Fibroblast of skin of left biceps (primary cell): ENCODE measurements around the gene NCDN.
"Not testable (repeated sequence)": the region's sequence is repeated elsewhere in the genome, so short reads cannot be mapped to it uniquely, and the experiment has no call there.

Experiments used
- DNase-seq, 2 experiments: peaks; one replicate each; pipeline ENCODE4 v3.0.0-alpha.2; 2013; ENCODE audit warnings: low read depth in 2 of 2

The NCDN gene

DNA sequence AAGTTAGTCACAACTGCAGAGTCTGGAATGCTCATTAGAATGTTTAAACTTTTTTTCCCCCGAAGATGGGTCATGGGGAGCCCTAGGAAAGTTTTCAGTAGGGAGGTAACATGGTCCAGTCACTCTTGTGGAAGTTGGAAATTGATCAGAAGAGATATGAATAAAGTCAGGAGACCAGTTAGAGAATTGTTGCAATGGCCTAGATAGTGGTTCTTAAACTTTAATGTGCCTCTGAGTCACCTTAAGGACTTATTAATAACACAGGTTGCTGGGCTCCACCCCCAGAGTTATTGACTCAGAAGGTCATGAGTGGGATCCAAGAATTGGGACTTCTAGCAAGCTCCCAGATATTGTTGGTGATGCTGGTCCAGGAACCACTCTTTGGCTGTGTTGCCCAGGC is 12.3 kb downstream of the NCDN start:
- no peak for DNase-seq

DNA sequence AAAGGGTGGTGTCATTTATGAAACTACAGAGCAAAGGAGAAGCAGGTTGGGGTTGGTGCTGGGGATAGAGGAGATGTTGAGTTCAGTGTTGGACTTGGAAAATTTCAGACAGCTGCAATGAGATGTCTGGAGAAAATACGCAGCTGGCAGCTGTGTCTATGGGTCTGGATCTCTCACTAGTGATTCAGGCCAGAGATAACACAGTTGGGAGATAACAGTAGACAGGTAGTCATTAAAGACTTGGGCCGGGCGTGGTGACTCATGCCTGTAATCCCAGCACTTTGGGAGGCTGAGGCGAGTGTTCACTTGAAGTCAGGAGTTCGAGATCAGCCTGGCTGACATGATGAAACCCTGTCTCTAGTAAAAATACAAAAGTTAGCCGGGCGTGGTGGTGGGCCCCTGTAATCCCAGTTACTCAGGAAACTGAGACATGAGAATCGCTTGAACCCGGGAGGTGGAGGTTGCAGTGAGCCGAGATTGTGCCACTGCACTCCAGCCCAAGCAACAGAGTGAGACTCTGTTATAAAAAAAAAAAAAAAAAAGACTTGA is 13.1 kb downstream of the NCDN start:
- DNase-seq = no peak

DNA sequence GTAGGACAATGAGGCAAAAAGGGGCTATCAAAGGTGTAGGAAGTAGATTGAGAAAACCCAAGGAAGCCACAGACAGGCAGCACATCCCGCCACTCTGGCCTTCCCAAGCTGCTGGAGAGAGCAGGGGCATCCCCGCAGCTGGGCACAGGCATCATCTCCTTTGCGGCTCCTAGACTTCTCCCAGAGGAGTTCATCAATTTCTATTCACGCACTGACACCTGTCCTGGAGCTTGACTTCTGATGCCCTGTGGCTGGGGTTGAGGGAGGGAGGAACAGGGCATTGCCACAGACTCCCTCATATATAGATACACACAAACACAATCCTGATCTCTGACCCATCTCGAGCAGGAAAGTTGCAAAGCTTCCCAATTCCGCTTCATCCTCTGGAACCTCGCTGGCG is 13.7 kb downstream of the NCDN start:
- no peak for DNase-seq

DNA sequence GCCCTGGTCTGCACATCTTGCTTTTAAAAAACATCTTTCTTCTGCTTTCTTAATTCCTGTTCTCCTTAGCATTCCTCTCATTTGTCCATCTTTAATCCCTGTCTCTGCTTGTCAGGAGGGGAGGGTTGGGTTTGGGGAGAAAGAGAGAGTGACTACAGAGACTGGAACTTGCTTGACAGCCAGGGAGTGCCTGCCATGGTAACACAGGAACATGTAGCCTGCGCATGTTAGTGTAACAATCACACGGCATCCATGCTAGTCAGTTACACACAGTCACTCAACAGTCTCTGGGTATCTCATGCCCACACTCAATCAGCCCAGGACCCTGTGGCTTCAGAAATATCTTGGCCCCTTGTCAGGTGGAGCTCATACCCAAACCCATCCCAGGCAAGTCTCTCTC is 14.7 kb downstream of the NCDN start:
- DNase-seq = no peak

DNA sequence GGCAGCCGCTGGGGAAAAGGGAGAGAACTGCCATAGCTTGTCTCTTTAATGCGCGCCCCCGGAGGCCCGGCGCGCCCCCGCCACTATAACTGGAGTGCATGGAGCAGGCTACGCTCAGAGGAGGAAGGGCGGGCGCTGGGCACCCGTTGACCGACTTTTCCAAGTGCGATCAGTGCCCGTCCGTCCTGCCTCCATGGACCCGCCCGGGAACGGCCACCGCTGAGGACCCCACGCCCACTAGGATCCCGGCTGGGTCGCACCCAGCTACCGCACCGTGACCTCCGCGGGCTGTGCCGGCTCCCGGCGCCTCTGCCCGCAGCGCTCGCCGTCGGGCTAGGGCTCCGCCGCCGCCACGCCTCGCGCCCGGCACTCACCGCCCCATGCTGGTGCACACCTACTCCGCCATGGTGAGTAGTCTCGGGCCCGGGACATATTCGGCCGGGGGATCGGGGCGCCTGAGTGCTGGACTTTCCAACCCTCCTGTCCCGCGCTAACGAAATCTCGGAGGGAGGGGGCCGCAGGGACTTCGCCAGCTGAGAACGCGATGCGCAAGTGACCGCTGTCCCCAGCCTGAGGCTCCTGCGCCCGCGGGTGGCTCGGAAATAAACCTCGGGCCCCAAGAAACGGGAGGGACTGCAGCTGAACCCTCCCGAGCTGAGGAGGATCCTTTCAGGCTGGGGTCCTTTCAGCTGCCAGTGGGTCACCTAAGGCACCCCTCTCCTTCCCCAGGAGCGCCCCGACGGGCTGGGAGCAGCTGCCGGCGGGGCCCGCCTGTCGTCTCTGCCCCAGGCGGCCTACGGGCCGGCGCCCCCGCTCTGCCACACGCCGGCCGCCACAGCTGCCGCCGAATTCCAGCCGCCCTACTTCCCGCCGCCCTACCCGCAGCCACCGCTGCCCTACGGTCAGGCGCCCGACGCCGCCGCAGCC is 15.9 kb downstream of the NCDN start, which contains the start of gene TFAP2E:
Gene TFAP2E, plus strand, starts transcription at position 117 of the 927 bp plus-strand sequence. Its CDS starts 264 bp downstream, at position 381.
- no peak for DNase-seq

DNA sequence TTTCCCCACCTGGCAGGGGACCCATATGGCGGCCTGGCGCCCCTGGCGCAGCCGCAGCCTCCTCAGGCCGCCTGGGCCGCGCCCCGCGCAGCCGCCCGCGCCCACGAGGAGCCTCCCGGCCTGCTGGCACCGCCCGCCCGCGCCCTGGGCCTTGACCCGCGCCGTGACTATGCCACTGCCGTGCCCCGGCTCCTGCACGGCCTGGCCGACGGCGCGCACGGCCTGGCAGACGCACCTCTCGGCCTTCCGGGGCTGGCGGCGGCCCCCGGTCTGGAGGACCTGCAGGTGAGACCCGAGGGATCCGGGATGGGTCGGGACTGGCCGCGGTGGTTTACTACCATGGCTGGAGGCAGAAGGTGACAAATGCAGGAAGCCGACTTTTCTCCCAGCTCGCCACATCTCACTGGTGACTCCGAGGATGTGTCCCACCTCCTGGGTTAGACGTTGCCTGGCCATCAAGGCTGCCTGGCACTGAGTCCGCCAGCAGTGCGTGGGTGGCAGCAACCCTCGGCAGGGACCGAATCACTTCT is 16.6 kb downstream of the NCDN start:
- no peak for DNase-seq

DNA sequence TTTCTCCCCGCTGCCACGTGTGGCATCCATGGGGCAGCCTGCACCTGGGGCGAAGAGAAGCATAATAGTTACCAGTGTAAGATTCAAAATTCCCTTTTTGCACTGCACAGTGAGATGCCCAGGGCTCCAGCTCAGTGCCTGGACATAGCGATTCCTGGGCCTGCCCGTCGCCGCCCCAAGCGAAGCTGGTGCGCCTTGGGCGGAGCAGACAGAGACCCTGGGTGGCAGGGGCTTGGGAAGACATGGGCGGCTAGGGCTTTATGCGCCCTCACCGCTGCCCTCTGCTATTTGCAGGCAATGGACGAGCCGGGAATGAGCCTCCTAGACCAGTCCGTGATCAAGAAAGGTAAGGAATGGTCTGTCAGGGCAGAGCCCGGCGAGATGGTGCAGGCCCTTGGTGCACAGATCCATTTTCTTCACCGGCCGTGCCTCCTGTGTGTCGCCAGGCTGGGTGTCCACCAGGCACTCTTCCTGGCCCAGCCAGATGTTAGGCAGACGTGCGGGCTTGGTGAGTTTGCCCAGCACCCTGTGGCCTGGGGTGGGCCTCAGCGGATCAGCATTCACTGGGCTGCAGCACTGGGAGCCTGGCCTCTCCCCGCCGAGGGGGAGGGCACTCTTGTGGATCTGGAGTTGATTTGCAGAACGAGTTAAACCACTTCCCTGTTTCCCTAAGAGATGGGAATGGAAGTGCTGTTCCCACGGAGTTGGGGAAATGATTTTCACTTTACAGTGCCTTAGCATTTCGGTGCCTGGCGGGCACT is 17.2 kb downstream of the NCDN start:
- DNase-seq = no peak

DNA sequence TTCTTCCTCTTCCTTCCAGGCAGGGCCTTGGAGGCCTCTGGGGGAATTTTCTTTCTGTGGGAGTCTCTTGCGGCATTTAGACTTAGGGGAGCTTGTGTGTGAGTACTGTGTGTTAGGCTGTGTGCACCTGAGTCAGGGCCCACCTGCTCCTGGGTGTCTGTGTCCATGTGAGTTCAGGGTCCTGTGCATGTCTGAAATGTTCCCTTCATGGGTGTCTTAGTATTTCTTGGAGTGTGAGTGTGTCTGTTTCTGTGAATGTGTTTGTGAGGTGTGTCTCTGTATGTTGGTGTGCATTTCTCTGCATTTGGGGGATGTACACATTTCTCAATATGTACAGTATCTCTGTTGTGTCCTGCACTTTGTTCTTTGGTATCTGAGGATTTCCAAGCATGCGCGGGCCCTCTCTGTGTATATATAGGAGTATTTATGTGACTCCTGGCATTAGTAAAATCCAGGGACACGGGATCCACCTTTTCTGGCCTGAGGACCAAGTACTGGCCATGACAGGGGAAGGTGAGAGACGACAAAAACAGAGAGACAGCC is 17.9 kb downstream of the NCDN start:
- no peak for DNase-seq

DNA sequence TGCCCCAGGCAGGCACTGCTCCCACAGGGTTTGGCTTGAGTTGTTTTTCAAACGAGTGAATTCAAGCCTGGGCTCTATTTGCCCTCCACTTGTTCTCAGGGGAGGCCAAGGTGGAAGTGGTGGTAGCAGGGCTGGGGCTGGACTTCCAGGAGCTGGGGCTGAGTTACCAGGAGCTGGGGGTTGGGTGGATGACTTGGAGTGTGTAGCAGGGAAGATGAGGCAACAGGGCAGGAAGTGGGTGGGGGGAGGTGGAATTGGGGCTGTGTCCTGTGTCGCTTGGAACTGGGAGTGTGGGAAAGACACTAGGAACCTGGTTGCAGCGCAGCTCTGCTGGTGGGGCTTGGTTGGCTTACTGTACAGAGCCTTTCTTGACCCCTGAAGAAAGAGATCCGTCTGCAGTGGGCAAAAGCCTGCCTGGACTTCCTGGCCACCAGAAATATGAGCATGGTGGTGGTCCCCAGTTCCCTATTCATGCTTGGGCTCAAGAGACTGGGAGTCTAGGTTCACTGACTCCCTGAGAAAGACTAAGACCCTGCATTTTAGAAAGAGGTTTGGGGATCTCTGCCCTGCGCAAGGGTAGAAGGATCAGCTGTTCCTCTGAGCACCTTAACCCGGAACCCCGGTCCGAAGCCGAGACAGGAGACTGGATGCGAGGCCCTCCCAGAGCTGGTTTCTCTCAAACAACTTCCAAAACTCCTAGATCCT is 18.6 kb downstream of the NCDN start:
- no peak for DNase-seq

DNA sequence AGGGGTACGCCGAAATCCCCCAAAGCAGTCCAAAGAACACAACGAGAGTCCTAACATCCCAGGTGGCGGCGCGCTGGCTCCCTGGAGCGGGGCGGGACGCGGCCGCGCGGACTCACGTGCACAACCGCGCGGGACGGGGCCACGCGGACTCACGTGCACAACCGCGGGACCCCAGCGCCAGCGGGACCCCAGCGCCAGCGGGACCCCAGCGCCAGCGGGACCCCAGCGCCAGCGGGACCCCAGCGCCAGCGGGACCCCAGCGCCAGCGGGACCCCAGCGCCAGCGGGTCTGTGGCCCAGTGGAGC is 19.1 kb downstream of the NCDN start:
- DNase-seq = not testable (repeated sequence)

DNA sequence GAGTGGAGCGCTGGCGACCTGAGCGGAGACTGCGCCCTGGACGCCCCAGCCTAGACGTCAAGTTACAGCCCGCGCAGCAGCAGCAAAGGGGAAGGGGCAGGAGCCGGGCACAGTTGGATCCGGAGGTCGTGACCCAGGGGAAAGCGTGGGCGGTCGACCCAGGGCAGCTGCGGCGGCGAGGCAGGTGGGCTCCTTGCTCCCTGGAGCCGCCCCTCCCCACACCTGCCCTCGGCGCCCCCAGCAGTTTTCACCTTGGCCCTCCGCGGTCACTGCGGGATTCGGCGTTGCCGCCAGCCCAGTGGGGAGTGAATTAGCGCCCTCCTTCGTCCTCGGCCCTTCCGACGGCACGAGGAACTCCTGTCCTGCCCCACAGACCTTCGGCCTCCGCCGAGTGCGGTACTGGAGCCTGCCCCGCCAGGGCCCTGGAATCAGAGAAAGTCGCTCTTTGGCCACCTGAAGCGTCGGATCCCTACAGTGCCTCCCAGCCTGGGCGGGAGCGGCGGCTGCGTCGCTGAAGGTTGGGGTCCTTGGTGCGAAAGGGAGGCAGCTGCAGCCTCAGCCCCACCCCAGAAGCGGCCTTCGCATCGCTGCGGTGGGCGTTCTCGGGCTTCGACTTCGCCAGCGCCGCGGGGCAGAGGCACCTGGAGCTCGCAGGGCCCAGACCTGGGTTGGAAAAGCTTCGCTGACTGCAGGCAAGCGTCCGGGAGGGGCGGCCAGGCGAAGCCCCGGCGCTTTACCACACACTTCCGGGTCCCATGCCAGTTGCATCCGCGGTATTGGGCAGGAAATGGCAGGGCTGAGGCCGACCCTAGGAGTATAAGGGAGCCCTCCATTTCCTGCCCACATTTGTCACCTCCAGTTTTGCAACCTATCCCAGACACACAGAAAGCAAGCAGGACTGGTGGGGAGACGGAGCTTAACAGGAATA is 19.7 kb downstream of the NCDN start:
- DNase-seq = no peak

DNA sequence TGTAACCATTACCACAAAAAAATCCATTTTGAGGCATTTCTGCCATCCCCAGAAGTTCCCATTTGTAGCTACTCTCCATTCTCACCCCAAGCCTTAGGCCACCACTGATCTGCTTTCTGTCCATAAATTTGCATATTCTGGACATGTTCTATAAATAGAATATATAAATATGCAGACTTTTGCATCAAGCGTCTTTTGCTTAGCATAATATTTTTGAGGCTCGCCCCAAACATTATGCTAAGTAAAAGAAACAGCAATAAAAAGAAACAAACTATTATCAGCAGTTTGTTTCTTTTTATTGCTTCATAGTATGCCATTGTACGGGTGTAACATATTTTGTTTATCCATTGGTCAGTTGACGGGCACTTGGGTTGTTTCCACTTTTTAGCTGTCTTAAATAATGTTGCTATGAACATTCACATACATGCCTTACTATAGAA is 23.4 kb downstream of the NCDN start:
- no peak for DNase-seq

DNA sequence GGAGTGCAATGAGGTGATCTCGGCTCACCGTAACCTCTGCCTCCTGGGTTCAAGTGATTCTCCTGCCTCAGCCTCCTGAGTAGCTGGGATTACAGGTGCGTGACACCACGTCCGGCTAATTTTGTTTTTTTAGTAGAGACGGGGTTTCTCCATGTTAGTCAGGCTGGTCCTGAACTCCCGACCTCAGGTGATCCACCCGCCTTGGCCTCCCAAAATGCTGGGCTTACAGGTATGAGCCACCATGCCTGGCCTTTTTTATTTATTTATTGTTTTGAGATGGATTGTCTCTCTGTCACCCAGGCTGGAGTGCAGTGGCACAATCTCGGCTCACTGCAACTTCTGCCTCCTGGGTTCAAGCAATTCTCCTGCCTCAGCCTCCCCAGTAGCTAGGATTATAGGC is 24.0 kb downstream of the NCDN start:
- DNase-seq = not testable (repeated sequence)

DNA sequence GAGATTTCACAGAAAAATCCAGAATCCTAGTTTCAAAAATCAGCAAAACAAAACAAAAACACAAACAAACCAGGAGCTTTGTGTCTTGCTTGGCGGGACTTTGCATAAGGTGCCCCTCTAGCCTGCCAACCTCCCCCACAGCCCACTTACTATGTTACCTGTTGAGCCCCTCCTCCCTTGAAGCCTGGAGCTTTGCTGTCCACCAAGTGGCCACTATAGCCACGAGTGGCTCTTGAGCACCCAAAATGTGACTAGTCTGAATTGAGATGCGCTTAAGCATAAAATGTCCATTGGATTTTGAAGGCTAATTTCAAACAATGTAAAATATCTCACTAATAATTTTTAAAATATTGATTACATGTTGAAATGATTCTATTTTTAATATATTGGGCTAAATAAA is 27.7 kb downstream of the NCDN start:
- no peak for DNase-seq

DNA sequence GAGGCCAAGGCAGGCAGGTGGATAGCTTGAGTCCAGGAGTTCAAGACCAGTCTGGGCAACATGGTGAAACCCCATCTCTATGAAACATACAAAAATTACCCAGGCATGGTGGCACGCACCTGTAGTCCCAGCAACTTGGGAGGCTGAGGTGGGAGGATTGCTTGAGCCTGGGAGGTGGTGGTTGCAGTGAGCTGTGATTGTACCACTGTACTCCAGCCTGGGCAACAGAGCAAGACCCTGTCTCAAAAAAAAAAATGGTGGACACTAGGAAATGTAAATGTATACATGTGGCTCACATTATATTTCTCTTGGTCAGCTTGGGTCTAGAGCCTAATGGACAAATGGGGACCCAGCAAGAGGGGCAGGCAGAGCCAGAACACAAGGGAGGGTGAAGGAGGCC is 28.2 kb downstream of the NCDN start:
- not testable (repeated sequence) for DNase-seq

DNA sequence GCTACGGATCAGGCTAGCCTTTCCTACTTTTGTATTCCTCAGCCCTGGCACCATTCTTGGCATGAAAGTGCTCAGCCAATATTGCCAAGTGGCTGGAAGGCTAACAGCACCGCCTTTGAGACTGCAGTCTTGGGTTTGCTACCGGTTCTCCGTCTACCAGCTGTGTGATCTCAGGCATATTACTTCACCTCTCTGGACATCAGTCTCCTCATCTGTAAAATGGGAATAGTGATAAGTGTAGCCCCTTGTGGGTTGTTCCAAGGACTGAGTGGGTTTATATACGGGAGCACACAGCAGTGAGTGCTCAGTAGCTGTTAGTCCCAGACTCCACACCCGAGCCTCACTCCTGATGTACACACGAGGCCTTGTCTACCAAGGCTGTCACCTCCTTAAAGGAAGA is 29.2 kb downstream of the NCDN start:
- no peak for DNase-seq

DNA sequence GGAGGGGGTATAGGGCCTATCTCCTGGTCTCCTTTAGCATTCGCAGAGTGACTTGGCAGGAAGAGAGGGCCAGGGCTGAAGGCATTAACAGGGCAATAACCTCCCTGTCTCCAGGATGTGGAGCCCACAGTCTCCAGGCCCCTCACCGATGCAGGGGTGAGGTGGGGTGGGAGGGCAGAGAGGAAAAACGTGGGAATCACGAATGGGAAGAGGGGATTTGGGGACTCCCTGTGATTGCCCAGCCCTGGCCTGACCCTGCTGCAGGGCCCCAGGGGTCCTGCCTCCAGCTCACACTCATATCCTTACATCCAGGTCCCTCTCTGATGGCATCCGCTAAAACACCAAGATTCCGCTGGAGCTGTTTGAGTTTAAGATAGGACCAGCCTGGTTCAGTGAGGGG is 30.1 kb downstream of the NCDN start:
- no peak for DNase-seq

DNA sequence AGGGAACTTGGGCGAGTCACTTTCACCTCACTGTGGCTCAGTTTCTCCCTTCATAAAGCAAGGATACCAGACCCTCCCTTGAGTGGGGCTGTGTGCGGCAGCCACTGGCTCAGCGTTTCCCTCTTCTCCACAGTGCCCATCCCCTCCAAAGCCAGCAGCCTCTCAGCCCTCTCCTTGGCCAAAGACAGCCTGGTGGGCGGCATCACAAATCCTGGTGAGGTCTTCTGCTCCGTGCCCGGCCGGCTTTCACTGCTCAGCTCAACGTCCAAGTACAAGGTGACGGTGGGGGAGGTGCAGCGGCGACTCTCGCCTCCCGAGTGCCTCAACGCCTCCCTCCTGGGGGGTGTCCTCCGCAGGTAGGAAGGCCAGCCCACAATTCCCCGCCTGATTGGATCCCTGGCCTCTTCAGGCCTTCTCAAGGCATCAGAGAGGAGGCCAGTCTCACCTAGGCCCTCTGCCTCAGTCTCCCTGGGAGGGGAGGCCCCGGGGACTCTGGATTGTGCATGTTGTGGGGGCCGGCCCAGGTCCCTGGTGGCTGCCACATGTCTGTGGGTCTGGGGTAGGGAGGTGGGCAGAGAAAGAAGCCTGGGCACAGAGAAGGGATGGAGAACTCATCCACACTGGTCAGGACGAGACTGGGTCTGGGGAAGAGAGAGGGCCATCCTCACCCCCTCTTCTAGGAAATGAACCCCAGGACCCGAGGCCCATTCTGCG is 30.8 kb downstream of the NCDN start:
- DNase-seq = no peak

DNA sequence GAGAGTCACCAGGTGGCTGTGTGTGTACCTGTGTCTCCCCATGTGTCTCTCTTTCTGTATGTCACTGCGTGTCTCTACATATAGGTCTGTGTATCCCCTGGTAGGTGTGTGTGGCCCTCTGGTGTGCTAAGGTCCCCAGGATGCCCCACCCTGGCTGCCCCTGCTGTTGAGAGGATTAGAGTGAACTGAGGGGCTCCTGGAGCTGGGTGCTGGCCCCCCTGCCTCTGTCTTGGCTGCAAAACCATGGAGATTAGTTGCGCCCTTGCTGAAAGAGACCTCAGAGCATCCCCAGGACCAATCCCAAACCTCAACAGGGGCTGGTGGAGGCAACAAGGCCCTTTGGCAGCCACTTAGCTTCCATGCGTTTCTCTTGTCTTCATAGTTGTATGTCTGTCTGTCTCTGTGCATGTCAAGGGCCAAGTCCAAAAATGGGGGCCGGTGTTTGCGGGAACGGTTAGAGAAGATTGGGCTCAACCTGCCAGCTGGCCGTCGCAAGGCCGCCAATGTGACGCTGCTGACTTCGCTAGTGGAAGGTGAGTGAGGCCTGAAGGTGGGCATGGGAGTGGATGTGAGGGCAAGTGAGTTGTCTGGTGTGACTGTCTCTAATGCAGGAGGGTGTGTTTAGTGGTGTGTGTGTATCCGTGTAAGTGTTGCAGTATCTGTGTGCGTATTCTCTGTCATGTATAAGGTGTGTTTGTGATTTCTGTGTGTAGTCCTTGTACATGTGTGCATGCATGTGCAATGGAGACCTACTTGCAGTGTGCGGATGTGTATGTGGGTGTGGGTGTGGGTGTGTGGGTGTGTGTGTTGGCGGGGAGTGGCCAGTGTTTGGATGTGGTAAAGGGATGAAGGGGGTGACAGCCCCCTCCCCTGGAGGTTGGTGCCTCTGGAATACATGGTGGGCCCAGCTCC is 32.2 kb downstream of the NCDN start:
- no peak for DNase-seq
